HUES6 (cell line): ENCODE measurements around the gene C14orf180.
"Not testable (repeated sequence)": the region's sequence is repeated elsewhere in the genome, so short reads cannot be mapped to it uniquely, and the experiment has no call there.

Experiments used
- H3K27ac ChIP-seq: 2 replicates; pipeline ENCODE4 v1.7.0; 2013; ENCODE audit warnings: low read depth, mild to moderate bottlenecking, low read length, inconsistent platforms
- H3K27me3 ChIP-seq: 2 replicates; pipeline ENCODE4 v1.6.1; 2013; ENCODE audit warnings: low read length; ENCODE audit not compliant: control insufficient read depth, insufficient read depth
- H3K36me3 ChIP-seq: 2 replicates; pipeline ENCODE4 v1.6.1; 2013; ENCODE audit warnings: low read length; ENCODE audit not compliant: control insufficient read depth, insufficient read depth
- H3K4me1 ChIP-seq: 2 replicates; pipeline ENCODE4 v1.6.1; 2013; ENCODE audit warnings: low read length; ENCODE audit not compliant: control insufficient read depth, insufficient read depth
- H3K4me3 ChIP-seq: 2 replicates; pipeline ENCODE4 v1.5.1; 2013; ENCODE audit warnings: low read depth, low read length
- H3K9ac ChIP-seq: one replicate; pipeline ENCODE4 v1.6.1; 2013; ENCODE audit warnings: mild to moderate bottlenecking, low read length
- H3K9me3 ChIP-seq: 2 replicates; pipeline ENCODE4 v1.6.1; 2013; ENCODE audit warnings: low read depth, low read length; ENCODE audit not compliant: control insufficient read depth, insufficient read depth

C14orf180 gene

DNA sequence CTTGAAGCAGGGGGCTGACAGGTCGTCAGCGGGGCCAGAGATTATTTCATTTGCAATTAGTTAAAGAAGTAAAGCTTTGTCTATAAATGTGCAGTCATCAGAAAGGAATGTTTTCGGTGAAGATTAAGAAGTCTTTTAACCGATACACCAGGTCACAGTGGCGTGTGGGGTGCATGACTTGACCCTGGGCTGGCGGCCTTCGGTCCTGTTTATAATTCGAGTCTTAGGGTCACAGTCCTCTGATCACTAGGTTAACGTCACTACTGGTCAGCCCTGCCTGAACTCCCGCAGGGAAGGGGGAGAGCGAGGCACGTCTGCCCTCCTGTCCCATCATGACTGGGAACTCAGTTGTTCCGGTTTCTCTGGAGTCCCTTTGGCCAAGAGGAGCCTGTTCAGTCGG lies 5.0 kb upstream of the C14orf180 start:
- H3K27ac ChIP-seq, result no peak overlapping the region
- peaks cover 4% of the 10 kb centered on the region; the same call in 1 of the 2 replicates for H3K4me1 ChIP-seq
- no peak overlapping the region for H3K4me3 ChIP-seq
- H3K36me3 ChIP-seq, result no peaks in the 10 kb centered on the region
- H3K9ac ChIP-seq, result no peak overlapping the region
- no peaks in the 10 kb centered on the region for H3K27me3 ChIP-seq
- no peaks in the 10 kb centered on the region for H3K9me3 ChIP-seq

DNA sequence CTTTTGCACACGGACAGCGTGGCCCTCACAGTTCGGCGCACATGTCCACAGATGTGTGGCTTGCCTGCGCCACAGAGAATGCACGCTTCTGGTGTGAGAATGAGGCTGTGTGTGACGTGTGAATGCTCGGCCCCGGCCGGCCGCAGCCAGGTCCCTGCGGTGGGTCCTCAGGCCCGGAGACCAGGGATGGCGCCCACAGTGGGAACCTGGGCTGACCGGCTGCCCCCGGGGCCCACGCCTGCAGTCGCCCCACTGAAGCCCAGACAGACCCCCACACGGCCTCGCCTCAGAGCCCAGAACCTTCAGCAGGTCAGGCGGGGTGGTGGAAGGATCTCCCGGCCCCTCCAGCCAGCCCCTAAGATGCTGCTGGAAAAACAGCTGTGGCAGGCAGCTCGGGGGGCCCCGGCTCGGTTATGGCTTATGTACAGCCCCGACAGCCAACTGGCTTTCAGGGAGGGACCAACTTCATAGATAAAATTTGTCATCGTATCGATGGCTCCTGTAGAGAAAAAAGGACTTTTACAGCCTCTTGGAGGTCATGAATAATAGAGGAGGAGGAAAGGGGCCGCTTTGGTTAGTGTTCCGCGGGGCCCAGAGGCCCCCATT lies 4.5 kb upstream of the C14orf180 start:
- no peaks in the 10 kb centered on the region for H3K27me3 ChIP-seq
- H3K27ac ChIP-seq, result no peak overlapping the region
- H3K9ac ChIP-seq, result no peak overlapping the region
- H3K36me3 ChIP-seq, result no peaks in the 10 kb centered on the region
- no peaks in the 10 kb centered on the region for H3K9me3 ChIP-seq
- no peak overlapping the region for H3K4me3 ChIP-seq
- H3K4me1 ChIP-seq, result peaks cover 4% of the 10 kb centered on the region; the same call in 1 of the 2 replicates

DNA sequence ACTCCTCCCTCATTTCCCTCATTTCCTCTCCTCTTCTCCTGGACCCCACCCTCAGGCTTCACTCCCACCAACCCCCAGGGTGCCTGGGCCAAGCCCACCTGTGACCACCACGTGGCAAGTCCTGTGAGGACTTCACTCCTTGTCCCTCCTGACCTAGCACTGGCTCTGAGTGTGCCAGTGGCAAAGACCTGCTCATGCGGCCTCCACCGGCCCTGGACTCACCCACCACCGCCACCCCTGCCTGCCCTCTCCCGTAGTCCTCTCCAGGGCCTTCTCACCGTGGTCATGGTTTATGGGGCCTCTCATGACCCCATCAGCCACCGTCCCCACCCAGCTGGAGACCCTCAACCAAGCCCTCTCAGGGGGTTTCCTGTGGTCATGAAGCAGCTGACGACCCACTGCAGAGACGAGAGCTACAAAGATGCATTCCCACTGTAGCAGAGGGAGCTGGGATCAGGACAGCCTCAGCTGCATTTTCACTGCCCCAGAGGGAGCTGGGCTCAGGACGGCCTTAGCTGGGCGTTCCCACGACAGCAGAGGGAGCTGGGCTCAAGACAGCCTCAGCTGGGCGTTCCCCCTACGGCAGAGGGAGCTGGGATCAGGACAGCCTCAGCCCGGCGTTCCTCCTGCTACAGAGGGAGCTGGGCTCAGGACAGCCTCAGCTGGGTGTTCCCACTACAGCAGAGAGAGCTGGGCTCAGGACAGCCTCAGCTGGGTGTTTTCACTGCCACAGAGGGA lies 3.2 kb upstream of the C14orf180 start:
- no peaks in the 10 kb centered on the region for H3K9me3 ChIP-seq
- H3K36me3 ChIP-seq, result no peaks in the 10 kb centered on the region
- H3K9ac ChIP-seq, result no peak overlapping the region
- H3K27ac ChIP-seq, result no peak overlapping the region
- no peak overlapping the region for H3K4me3 ChIP-seq
- no peaks in the 10 kb centered on the region for H3K27me3 ChIP-seq
- peaks cover 8% of the 10 kb centered on the region; the same call in 1 of the 2 replicates for H3K4me1 ChIP-seq

DNA sequence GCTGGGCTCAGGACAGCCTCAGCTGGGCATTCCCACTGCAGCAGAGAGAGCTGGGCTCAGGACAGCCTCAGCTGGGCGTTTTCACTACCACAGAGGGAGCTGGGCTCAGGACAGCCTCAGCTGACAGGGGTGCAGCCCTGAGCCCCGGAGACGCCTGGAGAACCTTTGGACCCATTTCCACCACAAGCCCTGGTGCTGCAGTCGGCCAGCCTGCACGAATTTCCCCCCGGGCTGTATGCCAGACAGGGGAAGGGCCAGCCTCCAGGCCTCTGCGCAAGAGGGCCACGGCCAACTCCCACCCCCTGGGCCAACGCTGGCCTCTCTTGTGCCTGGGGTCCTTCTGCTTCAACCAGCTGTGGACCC lies 2.6 kb upstream of the C14orf180 start:
- H3K27ac ChIP-seq, result no peak overlapping the region
- no peaks in the 10 kb centered on the region for H3K27me3 ChIP-seq
- no peak overlapping the region for H3K4me3 ChIP-seq
- peaks cover 8% of the 10 kb centered on the region; the same call in 1 of the 2 replicates for H3K4me1 ChIP-seq
- H3K9ac ChIP-seq, result no peak overlapping the region
- no peaks in the 10 kb centered on the region for H3K9me3 ChIP-seq
- H3K36me3 ChIP-seq, result no peaks in the 10 kb centered on the region

- H3K27ac ChIP-seq, result no peak overlapping the region
- no peaks in the 10 kb centered on the region for H3K9me3 ChIP-seq
- no peak overlapping the region for H3K4me3 ChIP-seq
- peaks cover 8% of the 10 kb centered on the region; the same call in 1 of the 2 replicates for H3K4me1 ChIP-seq
- H3K27me3 ChIP-seq, result no peaks in the 10 kb centered on the region
- H3K9ac ChIP-seq, result no peak overlapping the region
- no peaks in the 10 kb centered on the region for H3K36me3 ChIP-seq
Observed at GRCh38 chr14:104577426-104577825, 2.1 kb upstream of the C14orf180 start.

- Histone ChIP-seq H3K27ac (no peak overlapping the region), H3K27me3 (no peaks in the 10 kb centered on the region), H3K9ac (no peak overlapping the region), H3K4me3 (no peak overlapping the region), H3K9me3 (no peaks in the 10 kb centered on the region), H3K36me3 (no peaks in the 10 kb centered on the region), H3K4me1 (peaks cover 8% of the 10 kb centered on the region; the same call in 1 of the 2 replicates)
Observed at GRCh38 chr14:104577847-104578301, 1.7 kb upstream of the C14orf180 start.

DNA sequence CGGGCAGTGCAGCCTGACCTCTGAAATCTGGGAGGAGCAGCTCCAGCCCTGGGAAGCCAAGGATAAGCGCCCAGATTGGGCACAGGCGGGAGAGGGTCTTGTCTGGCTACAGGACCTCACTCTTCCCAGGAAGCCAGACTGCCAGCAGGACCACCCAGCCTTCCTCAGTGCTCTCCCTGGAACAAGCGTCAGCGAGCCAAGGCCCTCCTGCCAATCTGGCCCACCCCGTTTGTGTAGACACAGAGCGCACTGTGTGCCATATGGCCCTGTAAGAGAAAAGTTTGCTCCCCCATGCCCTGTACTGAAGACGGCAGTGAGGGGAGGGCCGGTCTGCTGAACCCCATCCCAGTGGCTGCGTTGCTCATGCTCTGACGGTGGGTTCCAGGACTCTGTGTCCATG lies 1.2 kb upstream of the C14orf180 start:
- Histone ChIP-seq H3K36me3 (no peaks in the 10 kb centered on the region), H3K9me3 (no peaks in the 10 kb centered on the region), H3K4me3 (no peak overlapping the region), H3K27me3 (no peaks in the 10 kb centered on the region), H3K9ac (no peak overlapping the region), H3K27ac (no peak overlapping the region), H3K4me1 (peaks cover 8% of the 10 kb centered on the region; the same call in 1 of the 2 replicates)

DNA sequence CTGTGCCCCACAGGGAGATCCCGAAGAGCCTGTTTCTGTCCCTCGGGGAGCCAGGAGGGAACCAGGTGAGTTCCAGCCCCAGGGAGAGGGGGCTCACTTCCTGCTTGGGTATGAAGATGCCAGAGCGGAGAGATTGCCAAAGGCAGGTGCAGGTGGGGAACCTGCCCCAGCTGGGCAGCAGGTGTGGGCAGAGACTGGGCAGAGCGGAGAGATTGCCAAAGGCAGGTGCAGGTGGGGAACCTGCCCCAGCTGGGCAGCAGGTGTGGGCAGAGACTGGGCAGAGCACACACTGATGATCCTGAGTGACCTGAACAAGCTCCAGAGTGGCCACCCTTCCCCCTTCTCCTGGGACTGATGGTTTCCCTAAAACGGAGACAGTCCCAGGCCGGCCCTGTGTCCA lies 375 bp downstream of the C14orf180 start:
- H3K9me3 ChIP-seq, H3K9ac ChIP-seq, H3K27ac ChIP-seq, H3K27me3 ChIP-seq, H3K36me3 ChIP-seq, H3K4me3 ChIP-seq, H3K4me1 ChIP-seq: not testable (repeated sequence)

DNA sequence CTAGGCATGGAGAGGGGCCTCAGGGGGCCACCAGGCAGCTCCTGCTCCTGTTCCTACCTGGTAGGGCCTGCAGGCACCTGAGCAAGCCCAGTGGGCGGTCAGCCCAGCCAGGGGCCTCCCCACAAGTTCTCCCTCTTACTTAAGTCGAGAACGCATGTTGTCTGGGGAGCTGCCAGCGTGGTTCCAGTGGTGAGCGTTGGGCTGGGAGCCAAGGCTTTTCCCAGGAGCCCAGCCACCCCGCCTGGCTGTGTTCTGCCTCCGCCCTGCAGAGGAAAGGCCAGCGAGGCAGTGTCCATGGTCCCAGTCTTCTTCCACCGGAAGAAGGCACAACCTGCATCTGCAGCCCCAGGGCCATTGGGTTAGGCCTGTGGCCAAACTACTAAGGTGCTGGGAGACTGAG lies 1.4 kb downstream of the C14orf180 start:
- H3K4me1 ChIP-seq, result peaks cover 8% of the 10 kb centered on the region; the same call in 1 of the 2 replicates
- H3K27ac ChIP-seq, result no peak overlapping the region
- H3K4me3 ChIP-seq, result no peak overlapping the region
- H3K27me3 ChIP-seq, result no peaks in the 10 kb centered on the region
- H3K9ac ChIP-seq, result peak overlapping the region; percentile 13
- H3K36me3 ChIP-seq, result no peaks in the 10 kb centered on the region
- no peaks in the 10 kb centered on the region for H3K9me3 ChIP-seq

DNA sequence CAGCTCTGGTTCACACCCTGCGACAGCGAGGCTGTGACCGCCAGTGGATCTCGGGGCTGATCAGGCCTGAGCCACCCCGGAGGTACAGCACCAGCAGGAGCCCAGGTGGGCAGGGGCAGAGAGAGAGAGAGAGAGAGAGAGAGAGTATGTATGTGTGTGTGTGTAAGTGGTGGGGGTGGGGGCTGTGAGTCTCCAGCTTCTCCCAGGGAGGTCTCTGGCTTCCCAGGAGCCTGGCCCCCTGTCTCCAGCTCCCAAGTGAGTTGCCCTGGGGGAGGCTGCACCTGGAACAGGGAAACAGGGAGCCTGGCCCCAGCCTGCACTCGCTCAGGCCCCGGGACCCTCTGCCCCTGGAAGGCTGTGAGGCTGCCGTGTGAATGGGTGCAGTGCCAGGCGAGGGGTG lies 2.0 kb downstream of the C14orf180 start:
- no peak overlapping the region for H3K9ac ChIP-seq
- no peaks in the 10 kb centered on the region for H3K27me3 ChIP-seq
- no peaks in the 10 kb centered on the region for H3K36me3 ChIP-seq
- H3K9me3 ChIP-seq, result no peaks in the 10 kb centered on the region
- no peak overlapping the region for H3K4me3 ChIP-seq
- peaks cover 8% of the 10 kb centered on the region; the same call in 1 of the 2 replicates for H3K4me1 ChIP-seq
- no peak overlapping the region for H3K27ac ChIP-seq

DNA sequence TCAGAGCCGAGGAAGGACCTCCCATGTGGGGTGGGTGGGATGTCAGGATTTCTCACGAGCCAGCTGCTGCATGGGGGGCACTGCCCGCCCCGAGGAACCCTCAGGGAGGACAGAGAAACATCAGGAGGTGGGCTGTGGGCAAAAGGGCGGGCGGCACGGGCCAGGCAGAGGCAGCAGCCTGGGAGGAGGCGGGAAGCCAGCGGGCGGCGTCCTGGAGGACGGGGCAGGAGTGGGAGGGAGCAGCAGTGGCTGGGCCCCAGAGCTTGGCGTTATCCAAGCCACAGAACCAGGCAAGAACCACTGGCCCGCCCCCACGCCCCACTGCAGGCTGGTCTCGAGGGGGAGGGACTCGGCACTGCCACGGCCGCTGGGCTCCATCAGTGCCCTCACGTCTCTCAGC lies 2.4 kb downstream of the C14orf180 start:
- H3K9me3 ChIP-seq, result no peaks in the 10 kb centered on the region
- peaks cover 4% of the 10 kb centered on the region; the same call in 1 of the 2 replicates for H3K4me1 ChIP-seq
- H3K27ac ChIP-seq, result no peak overlapping the region
- H3K27me3 ChIP-seq, result no peaks in the 10 kb centered on the region
- no peak overlapping the region for H3K9ac ChIP-seq
- no peak overlapping the region for H3K4me3 ChIP-seq
- no peaks in the 10 kb centered on the region for H3K36me3 ChIP-seq
